GM12878 (cell line): Measurements from ENCODE around the gene UBC. TPM values are rescaled to one million over a fixed set of nuclear protein-coding genes. Genes with fewer than 3 reads are reported as not detected.
"Not testable (repeated sequence)": the region's sequence is repeated elsewhere in the genome, so short reads cannot be mapped to it uniquely, and the experiment has no call there.

Experiments used
- ATAC-seq: fragments of 200-7000 bp; cut with Tn5 transposase; 3 replicates; pipeline ENCODE4 v1.9.1; 2020; ENCODE audit warnings: mild to moderate bottlenecking, moderate library complexity
- BruUV-seq: library from RNA; stranded (reverse); fragments of 400-500 nt; replicated peaks from 2 replicates; lab custom pipeline; 2021; lab: Mats Ljungman, UMichigan
- CTCF ChIA-PET: fragments of 300-600 bp; sonication (Branson Sonifier 250); formaldehyde crosslinking; extraction: SDS; loops from one replicate; lab custom pipeline; 2021; ENCODE audit warnings: inconsistent platforms; lab: Yijun Ruan, JAX
- POLR2A ChIA-PET: fragments of 350-600 bp; formaldehyde crosslinking; extraction: SDS; loops from one replicate; lab custom pipeline; 2021; ENCODE audit warnings: inconsistent platforms; lab: Charles Lee
- RAD21 ChIA-PET: fragments of 300-600 bp; sonication (Branson Sonifier 250); formaldehyde crosslinking; loops from one replicate; lab custom pipeline; 2023; ENCODE audit warnings: antibody characterized with exemption; ENCODE audit not compliant: unreplicated experiment; lab: Charles Lee
- SMC1A ChIA-PET: fragments of 300-600 bp; sonication (Branson Sonifier 250); formaldehyde crosslinking; loops from one replicate; lab custom pipeline; 2023; ENCODE audit not compliant: unreplicated experiment, uncharacterized antibody; lab: Charles Lee
- DNase-seq: peaks from one replicate; pipeline ENCODE4 v3.0.0-alpha.2; 2011; ENCODE audit warnings: low read depth, low spot score
- FAIRE-seq: peaks from 3 replicates; lab custom pipeline; 2011; peaks lifted over from hg19 to GRCh38; lab: Jason Lieb, UNC
- H2AFZ ChIP-seq: 2 replicates; pipeline ENCODE4 v1.6.0; 2011; ENCODE audit warnings: low read depth, low read length, control low read depth; ENCODE audit not compliant: control insufficient read depth
- H3K27ac ChIP-seq: 2 replicates; pipeline ENCODE4 v1.5.1; 2011; ENCODE audit warnings: control low read depth; ENCODE audit not compliant: control insufficient read depth, insufficient read depth
- H3K27me3 ChIP-seq, 2 experiments: replicated peaks in 1 of 2; 2 replicates each; pipeline versions ENCODE4 v1.6.0 to v1.6.1; 2011; ENCODE audit warnings: low read length in 1 of 2; ENCODE audit not compliant: control insufficient read depth in 2 of 2, insufficient read depth in 2 of 2
- H3K36me3 ChIP-seq, 2 experiments: 2 replicates each; pipeline ENCODE4 v1.5.1; 2011; ENCODE audit warnings: low read length in 1 of 2; ENCODE audit not compliant: control insufficient read depth in 2 of 2, insufficient read depth in 2 of 2
- H3K4me1 ChIP-seq: 2 replicates; pipeline ENCODE4 v1.6.1; 2011; ENCODE audit warnings: mild to moderate bottlenecking, low read length, moderate library complexity, mixed read lengths; ENCODE audit not compliant: control insufficient read depth, insufficient read depth
- H3K4me2 ChIP-seq: 2 replicates; pipeline ENCODE4 v1.6.0; 2011; ENCODE audit warnings: control low read depth; ENCODE audit not compliant: control insufficient read depth, insufficient read depth
- H3K4me3 ChIP-seq: fragments of 200-600 bp; sonication (generic); 2 replicates; pipeline ENCODE4 v1.5.1; 2016
- H3K79me2 ChIP-seq: 2 replicates; pipeline ENCODE4 v1.6.0; 2011; ENCODE audit warnings: low read length; ENCODE audit not compliant: control insufficient read depth, insufficient read depth
- H3K9ac ChIP-seq: 2 replicates; pipeline ENCODE4 v1.8.0; 2011; ENCODE audit warnings: low read length, control low read depth, mixed read lengths; ENCODE audit not compliant: control insufficient read depth, insufficient read depth
- H3K9me3 ChIP-seq: replicated peaks from 3 replicates; pipeline ENCODE4 v1.5.1; 2011; ENCODE audit warnings: mild to moderate bottlenecking, low read length; ENCODE audit not compliant: control insufficient read depth, insufficient read depth
- H4K20me1 ChIP-seq: 2 replicates; pipeline ENCODE4 v1.6.0; 2011; ENCODE audit not compliant: control insufficient read depth, insufficient read depth
- ATF2 ChIP-seq: IDR thresholded peaks from 2 replicates; pipeline ENCODE4 v1.6.1; 2012; ENCODE audit warnings: low read length, inconsistent platforms
- CHD1 ChIP-seq: IDR thresholded peaks from 2 replicates; pipeline ENCODE4 v1.6.1; 2012; ENCODE audit warnings: low read depth, low read length, improper control_type of control experiment
- EZH2 ChIP-seq: IDR thresholded peaks from 2 replicates; pipeline ENCODE4 v1.6.1; 2012; ENCODE audit warnings: low read depth, mild to moderate bottlenecking, control low read depth, inconsistent platforms, low read length, borderline replicate concordance; ENCODE audit not compliant: control insufficient read depth
- IKZF1 ChIP-seq: fragments of 450-650 bp; conservative IDR thresholded peaks from 2 replicates; pipeline ENCODE4 v1.6.1; 2017; ENCODE audit warnings: antibody characterized with exemption, mild to moderate bottlenecking
- MXI1 ChIP-seq: fragments of 150-350 bp; IDR thresholded peaks from 2 replicates; pipeline ENCODE4 v1.6.1; 2011; ENCODE audit warnings: low read depth, mild to moderate bottlenecking, inconsistent platforms, low read length, improper control_type of control experiment
- NFYA ChIP-seq: IDR thresholded peaks from 2 replicates; pipeline ENCODE4 v1.6.1; 2011; ENCODE audit warnings: low read depth, mild to moderate bottlenecking, low read length, improper control_type of control experiment, borderline replicate concordance
- NR2C1 ChIP-seq: fragments of 450-650 bp; IDR thresholded peaks from 2 replicates; pipeline ENCODE4 v1.6.1; 2017; ENCODE audit warnings: antibody characterized with exemption, mild to moderate bottlenecking, moderate library complexity
- NRF1 ChIP-seq: conservative IDR thresholded peaks from 2 replicates; pipeline ENCODE4 v1.6.1; 2011; ENCODE audit warnings: mild to moderate bottlenecking, low read depth, low read length, improper control_type of control experiment
- ZNF217 ChIP-seq: fragments of 450-650 bp; IDR thresholded peaks from 2 replicates; pipeline ENCODE4 v1.6.1; 2017; ENCODE audit warnings: antibody characterized with exemption, mild to moderate bottlenecking
- WGBS: methylation state at CpG from one replicate; pipeline ENCODE4 v1.1.6; 2016; ENCODE audit warnings: low lambda C conversion rate; ENCODE audit not compliant: insufficient replicate concordance, insufficient coverage; ENCODE audit errors: missing lambda C conversion rate; 5-methylcytosine and 5-hydroxymethylcytosine counted together
- in situ Hi-C: fragments of 300-500 bp; cut with MboI; formaldehyde crosslinking; loops from 9 replicates; pipeline ENCODE4 v1.14.3; 2018; ENCODE audit warnings: mixed read lengths
- intact Hi-C: fragments of 100-400 bp; cut with micrococcal nuclease; formaldehyde crosslinking; loops from one replicate; pipeline ENCODE4 v1.14.2; 2022; ENCODE audit not compliant: unreplicated experiment
- polyA plus RNA-seq, 11 experiments: library from polyadenylated mRNA; depleted of rRNA in 4 of 11; unstranded in 6 of 11; stranded (reverse) in 5 of 11; fragments of >200 nt; fragmentation: Nextera tagmentation in 4 of 11; fragmentation: Illumina TruSeq in 1 of 11; extraction: Ambion mirVana in 4 of 11; extraction: Trizol in 1 of 11; gene quantifications; 1 replicate in 1 of 11; 2 replicates in 10 of 11; pipeline versions ENCODE4 v1.2.1 to v1.2.3, GENCODE V29; 2011 to 2016; ENCODE audit warnings: inconsistent platforms in 2 of 11, missing spikeins in 2 of 11, low read depth in 1 of 11
- total RNA-seq, 4 experiments: library from RNA; depleted of rRNA in 3 of 4; stranded (reverse); fragments of >200 nt in 3 of 4; fragmentation: Illumina TruSeq in 1 of 4; extraction: Trizol in 1 of 4; gene quantifications; 2 replicates each; pipeline versions ENCODE4 v1.2.1 to v1.2.3, GENCODE V29; 2013 to 2021

Gene UBC
- total and polyA plus RNA-seq, 10 of the 15 experiments (the other 5 are each of a cell fraction or from before 2014, with no cell fraction given): 653 to 1,666 (median 874) TPM

DNA sequence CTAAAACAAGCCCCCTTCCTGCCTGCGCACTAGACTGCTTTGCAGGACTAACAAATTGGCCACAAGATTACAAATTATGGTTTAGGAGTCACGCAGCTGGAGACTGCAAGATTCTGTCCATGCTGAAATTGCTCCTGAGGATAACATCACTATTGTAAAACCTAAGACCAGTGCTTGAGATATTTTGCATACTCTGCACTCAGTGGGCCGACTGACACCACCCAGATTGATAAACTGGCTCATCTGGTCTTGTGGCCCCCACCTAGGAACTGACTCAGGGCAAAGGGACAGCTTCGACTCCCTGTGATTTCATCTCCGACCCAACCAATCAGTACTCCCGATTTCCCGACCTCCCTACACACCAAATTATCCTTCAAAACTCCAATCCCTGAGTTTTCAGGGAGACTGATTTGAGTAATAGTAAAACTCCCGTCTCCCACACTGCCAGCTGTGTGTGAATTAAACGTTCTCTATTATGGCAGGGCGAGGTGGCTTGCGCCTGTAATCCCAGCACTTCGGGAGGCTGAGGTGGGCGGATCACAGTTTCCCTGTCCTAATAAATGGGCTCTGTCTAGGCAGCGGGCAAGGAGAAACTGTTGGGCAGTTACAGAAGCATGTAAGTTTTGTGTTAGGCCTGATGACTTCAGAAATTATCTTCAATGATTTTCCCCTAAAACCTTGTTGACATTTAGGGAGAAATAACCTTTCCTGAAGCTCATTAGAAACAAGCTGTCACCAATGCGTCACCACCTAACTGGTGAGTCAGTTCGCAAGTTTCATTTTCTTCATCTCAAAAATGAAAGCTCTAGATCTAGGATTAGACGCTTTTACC, 5.3 kb upstream of the UBC start (continued):
- 0 out of 2 replicates have a peak, but pooled peaks have one; percentile 29 for TF ChIP-seq CHD1
- no peak for TF ChIP-seq NFYA
- TF ChIP-seq ATF2: no peak
- TF ChIP-seq IKZF1: peak; percentile 98
- no peak for TF ChIP-seq NRF1
- TF ChIP-seq NR2C1: 0 out of 2 replicates have a peak, but pooled peaks have one; percentile 11
- no peak for TF ChIP-seq EZH2

GRCh38 chr12:124918622-124918988, 4.2 kb upstream of the UBC start:
- intact Hi-C loops: loop anchor here (10.0 kb wide), 2 partner anchors 354 to 794 kb away; partner anchors contain the start of gene NCOR2
- in situ Hi-C loops: loop anchor here (25.0 kb wide), 1 partner anchor 1481 kb away; the partner anchor contains the start of gene RILPL2
- POLR2A ChIA-PET: interaction anchor here (0.8 to 16.4 kb wide), 9 partner anchors 9 to 144 kb away, joined by 3 to 346 read pairs (median 23); partner anchors contain the start of gene BRI3BP
- H2AFZ ChIP-seq, FAIRE-seq, H3K27me3 ChIP-seq, ATAC-seq, BruUV-seq, H3K9me3 ChIP-seq, H3K36me3 ChIP-seq, H4K20me1 ChIP-seq: not testable (repeated sequence)
- H3K4me2 ChIP-seq: peak overlapping the region; percentile 89
- SMC1A ChIA-PET: interaction anchor here (0.9 to 12.3 kb wide), 9 partner anchors 8 to 144 kb away, joined by 3 to 294 read pairs (median 16); partner anchors contain the start of gene BRI3BP
- peak overlapping the region; percentile 36 for H3K4me3 ChIP-seq
- H3K4me1 ChIP-seq: peaks cover 36% of the 10 kb centered on the region
- H3K9ac ChIP-seq: peak overlapping the region; percentile 99
- peaks cover 32% of the 10 kb centered on the region for H3K79me2 ChIP-seq
- RAD21 ChIA-PET: interaction anchor here (1.1 to 12.1 kb wide), 9 partner anchors 8 to 143 kb away, joined by 3 to 246 read pairs (median 13); partner anchors contain the start of gene BRI3BP
- H3K27ac ChIP-seq: peak overlapping the region; percentile 100
- CTCF ChIA-PET: interaction anchor here (0.7 to 21.3 kb wide), 9 partner anchors 8 to 144 kb away, joined by 3 to 523 read pairs (median 6); no protein-coding TSS in a partner anchor
- TF ChIP-seq MXI1: 0 out of 2 replicates have a peak, but pooled peaks have one; percentile 17
- 0 out of 2 replicates have a peak, but pooled peaks have one; percentile 50 for TF ChIP-seq ZNF217
- TF ChIP-seq, all 136 proteins: peak for 2; not testable (repeated sequence) for 134
- 10% methylated on average over 3 of the region's 3 CpGs for WGBS
- not testable (repeated sequence) for DNase-seq
